ENCODE measurements around the gene CD81.
"Not testable (repeated sequence)": the region's sequence is repeated elsewhere in the genome, so short reads cannot be mapped to it uniquely, and the experiment has no call there.

Gene CD81

GRCh38 chr11:2338760-2339159 lies 38.4 kb upstream of the CD81 start:
- DNase-seq (ENCODE audit: extremely low spot score); POLR2A ChIA-PET; CTCF ChIA-PET: not testable (repeated sequence)

- DNase-seq (ENCODE audit: extremely low spot score): no peak
- CTCF ChIA-PET: no interaction called here
- no peak for TF ChIP-seq CTCF (IDR thresholded peaks at IDR 0.05; ENCODE audit: control extremely low read depth, extremely low read depth, low read depth, missing control alignments)
- POLR2A ChIA-PET: no interaction called here
Observed at GRCh38 chr11:2342557-2342956, 34.6 kb upstream of the CD81 start.

GRCh38 chr11:2342981-2343380 lies 34.1 kb upstream of the CD81 start:
- no peak for TF ChIP-seq CTCF (IDR thresholded peaks at IDR 0.05; ENCODE audit: control extremely low read depth, extremely low read depth, low read depth, missing control alignments)
- no peak for DNase-seq (ENCODE audit: extremely low spot score)
- ChIA-PET POLR2A (no interaction called here), CTCF (no interaction called here)

GRCh38 chr11:2343502-2343901 lies 33.6 kb upstream of the CD81 start:
- no peak for DNase-seq (ENCODE audit: extremely low spot score)
- POLR2A ChIA-PET: no interaction called here
- no peak for TF ChIP-seq CTCF (IDR thresholded peaks at IDR 0.05; ENCODE audit: control extremely low read depth, extremely low read depth, low read depth, missing control alignments)
- CTCF ChIA-PET: no interaction called here

- no peak for DNase-seq (ENCODE audit: extremely low spot score)
- POLR2A ChIA-PET: no interaction called here
- no peak for TF ChIP-seq CTCF (IDR thresholded peaks at IDR 0.05; ENCODE audit: control extremely low read depth, extremely low read depth, low read depth, missing control alignments)
- CTCF ChIA-PET: no interaction called here
Observed at GRCh38 chr11:2345050-2345449, 32.1 kb upstream of the CD81 start.

- POLR2A ChIA-PET: no interaction called here
- DNase-seq (ENCODE audit: extremely low spot score): no peak
- CTCF ChIA-PET: no interaction called here
- no peak for TF ChIP-seq CTCF (IDR thresholded peaks at IDR 0.05; ENCODE audit: control extremely low read depth, extremely low read depth, low read depth, missing control alignments)
Observed at GRCh38 chr11:2346014-2346413, 31.1 kb upstream of the CD81 start.

GRCh38 chr11:2346586-2347307 lies 30.4 kb upstream of the CD81 start:
- POLR2A ChIA-PET: no interaction called here
- no peak for DNase-seq (ENCODE audit: extremely low spot score)
- no peak for TF ChIP-seq CTCF (IDR thresholded peaks at IDR 0.05; ENCODE audit: control extremely low read depth, extremely low read depth, low read depth, missing control alignments)
- CTCF ChIA-PET: no interaction called here
